PC-9 (cell line): Measurements from ENCODE around the gene CDC14A. TPM values are rescaled to one million over a fixed set of nuclear protein-coding genes. Genes with fewer than 3 reads are reported as not detected.

Experiments used
- BruUV-seq: library from RNA; stranded (reverse); fragments of 400-500 nt; replicated peaks from 2 replicates; lab custom pipeline; 2021; lab: Mats Ljungman, UMichigan
- CTCF ChIA-PET: fragments of 300-600 bp; sonication (Branson Sonifier 250); formaldehyde crosslinking; loops from one replicate; lab custom pipeline; 2022; ENCODE audit warnings: antibody characterized with exemption; lab: Charles Lee
- POLR2A ChIA-PET: fragments of 300-600 bp; sonication (Branson Sonifier 250); formaldehyde crosslinking; loops from one replicate; lab custom pipeline; 2022; ENCODE audit warnings: antibody characterized with exemption; ENCODE audit not compliant: unreplicated experiment; lab: Charles Lee
- DNase-seq, 2 experiments: peaks; one replicate each; pipeline versions ENCODE4 v3.0.0 to v3.0.0-alpha.2; 2015 to 2022; ENCODE audit warnings: mixed read lengths in 1 of 2
- H2AFZ ChIP-seq: fragments of 200-600 bp; sonication (generic); 2 replicates; pipeline ENCODE4 v1.8.1; 2017; ENCODE audit warnings: antibody characterized with exemption
- H3F3A ChIP-seq: fragments of 200-600 bp; sonication (generic); 2 replicates; pipeline ENCODE4 v1.8.1; 2017; ENCODE audit warnings: antibody characterized with exemption, mild to moderate bottlenecking, low read depth; ENCODE audit not compliant: insufficient read depth
- H3K27ac ChIP-seq: fragments of 200-600 bp; sonication (generic); 2 replicates; pipeline ENCODE4 v1.6.1; 2016; ENCODE audit warnings: mixed run types
- H3K27me3 ChIP-seq: fragments of 200-600 bp; sonication (generic); 2 replicates; pipeline ENCODE4 v1.6.1; 2016; ENCODE audit warnings: low read depth, mixed run types; ENCODE audit not compliant: insufficient read depth
- H3K36me3 ChIP-seq: fragments of 200-600 bp; sonication (generic); 2 replicates; pipeline ENCODE4 v1.6.1; 2016; ENCODE audit warnings: low read depth, mixed run types
- H3K4me1 ChIP-seq: fragments of 200-600 bp; sonication (generic); replicated peaks from 2 replicates; pipeline ENCODE4 v1.6.1; 2016; ENCODE audit warnings: mixed run types; ENCODE audit not compliant: insufficient read depth
- H3K4me2 ChIP-seq: fragments of 200-600 bp; sonication (generic); 2 replicates; pipeline ENCODE4 v1.6.1; 2017; ENCODE audit warnings: mixed run types
- H3K4me3 ChIP-seq: fragments of 200-600 bp; sonication (generic); 2 replicates; pipeline ENCODE4 v1.6.1; 2016; ENCODE audit warnings: mixed run types
- H3K79me2 ChIP-seq: fragments of 200-600 bp; sonication (generic); 2 replicates; pipeline ENCODE4 v1.6.1; 2017; ENCODE audit warnings: low read depth, mixed run types
- H3K9me2 ChIP-seq: fragments of 200-600 bp; sonication (generic); 2 replicates; pipeline ENCODE4 v1.8.1; 2017; ENCODE audit warnings: mild to moderate bottlenecking; ENCODE audit not compliant: insufficient read depth
- H3K9me3 ChIP-seq: fragments of 200-600 bp; sonication (generic); 2 replicates; pipeline ENCODE4 v1.8.1; 2016; ENCODE audit warnings: low read depth; ENCODE audit not compliant: insufficient read depth
- H4K20me1 ChIP-seq: fragments of 200-600 bp; sonication (generic); 2 replicates; pipeline ENCODE4 v1.8.1; 2017; ENCODE audit not compliant: insufficient read depth
- EZH2 ChIP-seq: fragments of 200-600 bp; sonication (generic); IDR thresholded peaks from 2 replicates; pipeline ENCODE4 v1.8.0; 2017; ENCODE audit warnings: antibody characterized with exemption, low read depth
- intact Hi-C: fragments of 100-400 bp; cut with micrococcal nuclease; formaldehyde crosslinking; loops from one replicate; pipeline ENCODE4 v1.10.0; 2022; ENCODE audit not compliant: unreplicated experiment
- total RNA-seq: library from RNA; stranded (reverse); gene quantifications from 2 replicates; pipeline ENCODE4 v1.2.3, GENCODE V29; 2021
- TF ChIP-seq, protein P1 (sequence below): fragments of 200-600 bp; sonication (generic); conservative IDR thresholded peaks from 2 replicates; pipeline ENCODE4 v1.6.1; 2017; ENCODE audit warnings: mixed run types, antibody characterized with exemption, mild to moderate bottlenecking, moderate library complexity

CDC14A gene
- total RNA-seq, 1 experiment from 2014 or later, result 2.8 TPM

DNA sequence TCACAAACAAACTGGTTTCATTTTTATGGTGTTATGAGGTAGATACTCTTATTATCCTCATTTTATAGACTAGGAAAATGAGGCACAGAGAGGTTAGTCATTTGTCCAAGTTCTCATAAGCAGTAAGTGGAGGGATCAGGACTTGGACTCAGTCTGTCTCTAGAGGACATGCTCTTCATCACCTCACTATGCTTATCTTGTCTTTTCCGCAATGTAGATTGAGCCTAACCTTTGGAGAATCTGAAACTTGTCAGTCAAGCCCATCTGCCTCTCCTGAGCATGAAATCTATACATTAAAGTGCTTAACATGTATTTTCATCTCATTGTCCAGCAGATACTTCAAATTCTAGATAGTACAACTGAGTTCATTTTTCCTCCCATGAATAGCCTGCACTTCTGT lies 11.8 kb upstream of the CDC14A start:
- H4K20me1 ChIP-seq, result no peaks in the 10 kb centered on the region
- BruUV-seq, result no TSS peak
- intact Hi-C loops, result no loop called here

DNA sequence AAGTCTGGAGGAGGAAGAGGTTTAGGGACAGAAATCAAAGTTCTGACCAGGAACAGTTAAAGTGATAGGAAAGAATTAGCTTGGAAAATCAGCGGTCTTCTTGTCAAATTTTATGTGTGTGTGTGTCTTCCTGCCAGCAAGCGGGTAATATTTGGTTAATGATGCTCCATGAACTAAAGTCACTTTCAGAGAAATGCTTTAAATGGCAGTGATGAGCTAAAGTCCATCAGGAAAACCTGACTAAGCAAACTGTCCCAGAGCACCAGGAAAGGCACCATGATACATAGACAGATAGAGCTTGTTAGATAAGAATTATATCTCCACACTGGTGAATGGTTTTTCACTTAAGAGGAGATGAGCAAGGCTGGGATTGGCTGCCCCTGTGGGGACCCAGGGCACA lies 10.0 kb upstream of the CDC14A start:
- Histone ChIP-seq H3K9me2 (no peaks in the 10 kb centered on the region), H3K27me3 (no peaks in the 10 kb centered on the region), H3K36me3 (no peaks in the 10 kb centered on the region), H3F3A (no peaks in the 10 kb centered on the region), H3K4me1 (no peaks in the 10 kb centered on the region), H3K79me2 (no peaks in the 10 kb centered on the region), H4K20me1 (no peaks in the 10 kb centered on the region), H3K4me3 (no peak overlapping the region), H3K4me2 (no peak overlapping the region), H2AFZ (no peak overlapping the region), H3K27ac (no peak overlapping the region), H3K9me3 (no peaks in the 10 kb centered on the region)
- POLR2A ChIA-PET, result no interaction called here
- intact Hi-C loops, result no loop called here
- CTCF ChIA-PET, result no interaction called here
- DNase-seq, result no peak
- TF ChIP-seq, protein P1, sequence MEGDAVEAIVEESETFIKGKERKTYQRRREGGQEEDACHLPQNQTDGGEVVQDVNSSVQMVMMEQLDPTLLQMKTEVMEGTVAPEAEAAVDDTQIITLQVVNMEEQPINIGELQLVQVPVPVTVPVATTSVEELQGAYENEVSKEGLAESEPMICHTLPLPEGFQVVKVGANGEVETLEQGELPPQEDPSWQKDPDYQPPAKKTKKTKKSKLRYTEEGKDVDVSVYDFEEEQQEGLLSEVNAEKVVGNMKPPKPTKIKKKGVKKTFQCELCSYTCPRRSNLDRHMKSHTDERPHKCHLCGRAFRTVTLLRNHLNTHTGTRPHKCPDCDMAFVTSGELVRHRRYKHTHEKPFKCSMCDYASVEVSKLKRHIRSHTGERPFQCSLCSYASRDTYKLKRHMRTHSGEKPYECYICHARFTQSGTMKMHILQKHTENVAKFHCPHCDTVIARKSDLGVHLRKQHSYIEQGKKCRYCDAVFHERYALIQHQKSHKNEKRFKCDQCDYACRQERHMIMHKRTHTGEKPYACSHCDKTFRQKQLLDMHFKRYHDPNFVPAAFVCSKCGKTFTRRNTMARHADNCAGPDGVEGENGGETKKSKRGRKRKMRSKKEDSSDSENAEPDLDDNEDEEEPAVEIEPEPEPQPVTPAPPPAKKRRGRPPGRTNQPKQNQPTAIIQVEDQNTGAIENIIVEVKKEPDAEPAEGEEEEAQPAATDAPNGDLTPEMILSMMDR, result no peak
- TF ChIP-seq EZH2, result no peak
- no TSS peak for BruUV-seq

More for the DNA sequence above, 11.8 kb upstream of the CDC14A start:
- ChIA-PET POLR2A (no interaction called here), CTCF (no interaction called here)
- no peaks in the 10 kb centered on the region for H3K4me1 ChIP-seq
- H3K9me2 ChIP-seq, result no peaks in the 10 kb centered on the region
- no peak for DNase-seq
- H3K4me3 ChIP-seq, result no peak overlapping the region
- H3F3A ChIP-seq, result no peaks in the 10 kb centered on the region
- no peaks in the 10 kb centered on the region for H3K36me3 ChIP-seq
- H3K27ac ChIP-seq, result no peak overlapping the region
- TF ChIP-seq, protein P1, result no peak
- no peak for TF ChIP-seq EZH2
- H3K27me3 ChIP-seq, result no peaks in the 10 kb centered on the region
- H3K4me2 ChIP-seq, result no peak overlapping the region
- H2AFZ ChIP-seq, result no peak overlapping the region
- H3K79me2 ChIP-seq, result no peaks in the 10 kb centered on the region
- H3K9me3 ChIP-seq, result no peaks in the 10 kb centered on the region

DNA sequence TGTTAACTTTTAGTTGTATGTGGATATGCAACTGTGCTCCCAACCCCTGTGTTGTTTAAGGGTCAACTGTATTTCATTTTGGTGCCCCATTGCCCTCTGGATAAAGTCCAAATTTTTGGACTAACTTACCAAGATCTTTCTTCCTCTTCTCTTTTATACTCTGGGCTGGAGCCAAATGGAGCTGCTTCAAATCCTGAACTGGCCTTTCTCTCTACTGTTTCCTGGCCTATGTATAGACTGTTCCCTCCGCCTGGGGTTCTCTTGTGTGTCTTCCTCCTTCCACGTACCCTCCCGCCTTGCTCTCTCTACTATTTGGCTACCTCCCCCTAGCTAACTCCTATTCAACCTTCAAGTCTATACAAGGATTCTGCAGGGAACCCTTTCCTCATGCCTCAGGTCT lies 8.4 kb upstream of the CDC14A start:
- Histone ChIP-seq H3K9me3 (no peaks in the 10 kb centered on the region), H4K20me1 (no peaks in the 10 kb centered on the region), H3K36me3 (no peaks in the 10 kb centered on the region), H3K9me2 (no peaks in the 10 kb centered on the region), H3K27ac (no peak overlapping the region), H3F3A (no peaks in the 10 kb centered on the region), H3K4me2 (no peak overlapping the region), H3K27me3 (no peaks in the 10 kb centered on the region), H2AFZ (no peak overlapping the region), H3K4me1 (no peaks in the 10 kb centered on the region), H3K4me3 (no peak overlapping the region), H3K79me2 (no peaks in the 10 kb centered on the region)
- TF ChIP-seq, protein P1, result no peak
- no peak for TF ChIP-seq EZH2
- DNase-seq, result no peak
- no TSS peak for BruUV-seq
- POLR2A ChIA-PET, result no interaction called here
- CTCF ChIA-PET, result no interaction called here
- intact Hi-C loops, result no loop called here
